Esophagus squamous epithelium (tissue), 4 donors: ENCODE data around the gene PHEX.

Experiments used
- POLR2A ChIP-seq, 4 donors: fragments of 450-650 bp; IDR thresholded peaks; one replicate each; pipeline ENCODE4 v1.6.1; 2017; ENCODE audit warnings: antibody characterized with exemption in 4 of 4, mild to moderate bottlenecking in 4 of 4, moderate library complexity in 3 of 4
- TF ChIP-seq, protein P1 (sequence below), 6 experiments: fragments of 450-650 bp in 4 of 6; fragments of 200-600 bp in 2 of 6; sonication (generic) in 2 of 6; IDR thresholded peaks; one replicate each; pipeline ENCODE4 v1.5.1; 2016 to 2019; ENCODE audit warnings: antibody characterized with exemption in 6 of 6, mild to moderate bottlenecking in 4 of 6, moderate library complexity in 4 of 6

GRCh38 chrX:22021751-22022324 lies 10.3 kb upstream of the PHEX start:
- TF ChIP-seq, protein P1, sequence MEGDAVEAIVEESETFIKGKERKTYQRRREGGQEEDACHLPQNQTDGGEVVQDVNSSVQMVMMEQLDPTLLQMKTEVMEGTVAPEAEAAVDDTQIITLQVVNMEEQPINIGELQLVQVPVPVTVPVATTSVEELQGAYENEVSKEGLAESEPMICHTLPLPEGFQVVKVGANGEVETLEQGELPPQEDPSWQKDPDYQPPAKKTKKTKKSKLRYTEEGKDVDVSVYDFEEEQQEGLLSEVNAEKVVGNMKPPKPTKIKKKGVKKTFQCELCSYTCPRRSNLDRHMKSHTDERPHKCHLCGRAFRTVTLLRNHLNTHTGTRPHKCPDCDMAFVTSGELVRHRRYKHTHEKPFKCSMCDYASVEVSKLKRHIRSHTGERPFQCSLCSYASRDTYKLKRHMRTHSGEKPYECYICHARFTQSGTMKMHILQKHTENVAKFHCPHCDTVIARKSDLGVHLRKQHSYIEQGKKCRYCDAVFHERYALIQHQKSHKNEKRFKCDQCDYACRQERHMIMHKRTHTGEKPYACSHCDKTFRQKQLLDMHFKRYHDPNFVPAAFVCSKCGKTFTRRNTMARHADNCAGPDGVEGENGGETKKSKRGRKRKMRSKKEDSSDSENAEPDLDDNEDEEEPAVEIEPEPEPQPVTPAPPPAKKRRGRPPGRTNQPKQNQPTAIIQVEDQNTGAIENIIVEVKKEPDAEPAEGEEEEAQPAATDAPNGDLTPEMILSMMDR (IDR thresholded peaks at IDR 0.05), result no peak
- TF ChIP-seq POLR2A (IDR thresholded peaks at IDR 0.05), result no peak
